Heart right ventricle (tissue), 16 donors: ENCODE data around the gene SRP9. TPM values are rescaled to one million over a fixed set of nuclear protein-coding genes. Genes with fewer than 3 reads are reported as not detected.

Experiments
- ATAC-seq, 8 donors: fragments of 200-7000 bp; cut with Tn5 transposase; one replicate each; pipeline ENCODE4 v1.9.1; 2020; ENCODE audit warnings: mild to moderate bottlenecking in 8 of 8, moderate library complexity in 8 of 8, moderate number of reproducible peaks in 1 of 8
- DNase-seq, 2 donors: peaks; one replicate each; pipeline ENCODE4 v3.0.0-alpha.2; 2020
- H3K27ac ChIP-seq, 10 donors: fragments of 200-600 bp; sonication (generic) in 2 of 10; one replicate each; pipeline versions ENCODE4 v1.5.0 to v1.8.0; 2020 to 2022; ENCODE audit warnings: mild to moderate bottlenecking in 3 of 10
- H3K27me3 ChIP-seq, 7 donors: fragments of 200-600 bp; one replicate each; pipeline ENCODE4 v1.8.0; 2021 to 2022; ENCODE audit warnings: mild to moderate bottlenecking in 2 of 7
- H3K36me3 ChIP-seq, 9 donors: fragments of 200-600 bp; sonication (generic) in 1 of 9; one replicate each; pipeline versions ENCODE4 v1.5.0 to v1.8.0; 2020 to 2022; ENCODE audit warnings: mild to moderate bottlenecking in 2 of 9
- H3K4me1 ChIP-seq, 9 donors: fragments of 200-600 bp; sonication (generic) in 1 of 9; one replicate each; pipeline versions ENCODE4 v1.5.0 to v1.8.0; 2020 to 2022; ENCODE audit warnings: mild to moderate bottlenecking in 4 of 9
- H3K4me3 ChIP-seq, 10 donors: fragments of 200-600 bp; sonication (generic) in 2 of 10; one replicate each; pipeline versions ENCODE4 v1.5.0 to v1.8.0; 2020 to 2022; ENCODE audit warnings: mild to moderate bottlenecking in 7 of 10, moderate library complexity in 2 of 10
- H3K9me3 ChIP-seq, 11 donors: fragments of 200-600 bp in 10 of 11; sonication (generic) in 2 of 11; one replicate each; pipeline versions ENCODE4 v1.5.0 to v1.8.0; 2013 to 2022; ENCODE audit warnings: mild to moderate bottlenecking in 2 of 11, control low read depth in 1 of 11, moderate library complexity in 1 of 11
- CTCF ChIP-seq, 9 donors: fragments of 200-600 bp; sonication (generic) in 2 of 9; IDR thresholded peaks; one replicate each; pipeline versions ENCODE4 v1.5.0 to v1.8.0; 2021 to 2022; ENCODE audit warnings: antibody characterized with exemption in 9 of 9, mild to moderate bottlenecking in 5 of 9, moderate library complexity in 1 of 9
- WGBS, 2 donors: extraction: QIAGEN DNeasy Blood & Tissue Kit; methylation state at CpG; one replicate each; pipeline ENCODE4 v1.1.7; 2013; ENCODE audit warnings: inconsistent platforms in 1 of 2; 5-methylcytosine and 5-hydroxymethylcytosine counted together
- intact Hi-C, 10 donors: fragments of 100-400 bp; cut with DNase I; formaldehyde crosslinking; loops; one replicate each; pipeline versions ENCODE4 v1.11.1 to v1.14.2; 2022
- polyA plus RNA-seq, 2 donors: library from polyadenylated mRNA; stranded (reverse); fragments of 200-250 nt; gene quantifications; one replicate each; pipeline ENCODE4 v1.2.3, GENCODE V29; 2013
- total RNA-seq, 10 donors: library from RNA; stranded (reverse); fragmentation: NEBNext Ultra II Directional in 3 of 10; extraction: Animal tissue kit (Norgen Biotek cat#: 25700) in 3 of 10; gene quantifications; one replicate each; pipeline versions ENCODE4 v1.2.1 to v1.2.4, GENCODE V29; 2021 to 2023
- donor health status: Arrhythmogenic right ventricular cardiomyopathy.
- donor health status: ischemic (EF 13 %, LVEDD 7.1; RV severe dilation, severe dysfunction).
- donor health status: healthy with polysubstance abuse.
- donor health status: DM: no; HTN: yes; CAD: no.
- donor health status: DM: no; HTN: no; CAD: no.
- donor health status: ischemic (EF 25% LVEDD 6.9; RV normal size, moderate dysfunction).
- donor health status: ischemic (EF 25% LVEDD 5.7; RV mildly dilated, moderate dysfunction).
- donor health status: healthy.
- donor health status: DM: yes; HTN: yes; CAD: no.
- donor health status: Ischemic cardiomyopathy.
- donor health status: ischemic (EF 35%, LVEDD 5.7; RV mildly dilated, moderate dysfunction).
- donor health status: nonischemic (EF 11% LVEDD 7.7; RV severe dilation, severe dysfunction).
- donor health status: DM: yes; HTN: yes; CAD: no.
- donor health status: PGD.
- donor health status: ischemic (EF 29% LVEDD 5.4; RV normal size, mild dysfunction).
- donor health status: nonischemic (EF 23%, LVEDD 6.1; RV moderate dilation, normal function).

Gene SRP9
- total and polyA plus RNA-seq, 12 donors, result 121 to 199 (median 173) TPM

- Histone ChIP-seq H3K9me3 (no peaks in the 10 kb centered on the region), H3K27me3 (no peaks in the 10 kb centered on the region), H3K27ac (peak overlapping the region; percentile 46 to 89 (median 77)), H3K4me1 (peaks cover 27 to 94% (median 72%) of the 10 kb centered on the region in 9 donors), H3K36me3 (no peaks in the 10 kb centered on the region), H3K4me3 (no peak overlapping the region)
- peak; percentile 49 to 72 (median 67) for ATAC-seq
- DNase-seq, result peak; percentile 79 to 82
- whole genome bisulfite sequencing, 2 donors, result 49 to 51% methylated on average over 17 of the region's 17 CpGs
- intact Hi-C loops, result loop anchor here in 5 of 10 donors (2.0 to 10.0 kb wide), 5 partner anchors 73 to 283 kb away; partner anchors contain the start of gene ENAH (in 1 of the 5)
- TF ChIP-seq CTCF (IDR thresholded peaks at IDR 0.05), result no peak
Measured at GRCh38 chr1:225767634-225768540, 9.7 kb upstream of the SRP9 start.

- Histone ChIP-seq H3K36me3 (no peaks in the 10 kb centered on the region), H3K27me3 (no peaks in the 10 kb centered on the region), H3K4me3 (no peak overlapping the region), H3K9me3 (no peaks in the 10 kb centered on the region), H3K27ac (peak overlapping the region in 9 of 10 donors; percentile 68 to 89 (median 77)), H3K4me1 (peaks cover 25 to 88% (median 62%) of the 10 kb centered on the region in 9 donors)
- DNase-seq (no peak), ATAC-seq (no peak)
- WGBS, 2 donors, result 79 to 85% methylated on average over 9 of the region's 9 CpGs
- no peak for TF ChIP-seq CTCF (IDR thresholded peaks at IDR 0.05)
- intact Hi-C loops, result loop anchor here in 3 of 10 donors (5.0 to 10.0 kb wide), 3 partner anchors 112 to 202 kb away; partner anchors contain the start of gene ENAH (in 1 of the 3)
Measured at GRCh38 chr1:225768662-225769426, 8.8 kb upstream of the SRP9 start.

GRCh38 chr1:225769687-225770086, 7.9 kb upstream of the SRP9 start:
- H3K4me1 ChIP-seq, result peaks cover 21 to 81% (median 54%) of the 10 kb centered on the region in 9 donors
- DNase-seq, result no peak
- H3K9me3 ChIP-seq, result no peaks in the 10 kb centered on the region
- 84 to 89% methylated on average over 5 of the region's 5 CpGs for WGBS, 2 donors
- ATAC-seq, result no peak
- H3K4me3 ChIP-seq, result no peak overlapping the region
- H3K36me3 ChIP-seq, result no peaks in the 10 kb centered on the region
- TF ChIP-seq CTCF (IDR thresholded peaks at IDR 0.05), result no peak
- no peaks in the 10 kb centered on the region for H3K27me3 ChIP-seq
- intact Hi-C loops, result loop anchor here (5.0 to 10.0 kb wide), 17 partner anchors 32 to 292 kb away; partner anchors contain the start of gene ENAH (in 5 of the 10)
- H3K27ac ChIP-seq, result no peak overlapping the region
